HFF-Myc (cell line): ENCODE results near the gene TTC28.

ENCODE experiments used
- DNase-seq: peaks from one replicate; pipeline ENCODE4 v3.0.0-alpha.2; 2011; ENCODE audit warnings: low read depth; ENCODE audit errors: extremely low read depth
- H3K4me3 ChIP-seq: replicated peaks from 2 replicates; pipeline ENCODE4 v1.5.1; 2011; ENCODE audit warnings: low read depth, mild to moderate bottlenecking, control low read depth, low read length
- TF ChIP-seq, protein P1 (sequence below): IDR thresholded peaks from 2 replicates; pipeline ENCODE4 v1.5.1; 2012; ENCODE audit warnings: mild to moderate bottlenecking, low read depth, low read length, control low read depth; ENCODE audit errors: missing control alignments

Gene TTC28

DNA sequence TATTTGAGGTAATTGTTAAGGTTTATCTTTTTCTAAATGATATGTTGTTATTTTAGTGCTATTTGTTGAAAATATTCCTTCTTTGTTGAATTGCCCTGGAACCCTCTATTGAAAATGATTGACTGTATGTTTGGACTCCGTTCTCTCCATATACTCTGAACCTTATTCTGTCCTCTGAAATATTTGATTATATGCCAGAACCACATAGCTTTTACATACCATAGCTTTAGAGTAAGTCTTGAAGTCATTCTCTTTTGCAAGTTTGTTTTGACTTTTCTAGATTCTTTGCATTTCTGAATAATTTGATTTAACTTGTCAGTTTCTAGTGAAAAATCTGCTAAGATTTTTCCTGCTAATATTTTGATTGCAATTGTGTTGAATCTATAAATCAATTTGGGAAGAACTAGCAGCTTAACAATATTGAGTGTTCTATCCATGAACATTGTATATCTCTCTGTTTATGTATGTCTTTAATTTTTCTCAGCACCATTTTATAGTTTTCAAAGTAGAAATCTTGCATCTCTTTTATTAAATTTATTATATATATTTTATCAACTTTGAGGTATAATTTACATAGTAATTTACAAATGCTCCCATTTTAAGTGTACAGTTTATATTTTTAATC, 708.9 kb downstream of the TTC28 start:
- DNase-seq, result no peak
- TF ChIP-seq, protein P1, sequence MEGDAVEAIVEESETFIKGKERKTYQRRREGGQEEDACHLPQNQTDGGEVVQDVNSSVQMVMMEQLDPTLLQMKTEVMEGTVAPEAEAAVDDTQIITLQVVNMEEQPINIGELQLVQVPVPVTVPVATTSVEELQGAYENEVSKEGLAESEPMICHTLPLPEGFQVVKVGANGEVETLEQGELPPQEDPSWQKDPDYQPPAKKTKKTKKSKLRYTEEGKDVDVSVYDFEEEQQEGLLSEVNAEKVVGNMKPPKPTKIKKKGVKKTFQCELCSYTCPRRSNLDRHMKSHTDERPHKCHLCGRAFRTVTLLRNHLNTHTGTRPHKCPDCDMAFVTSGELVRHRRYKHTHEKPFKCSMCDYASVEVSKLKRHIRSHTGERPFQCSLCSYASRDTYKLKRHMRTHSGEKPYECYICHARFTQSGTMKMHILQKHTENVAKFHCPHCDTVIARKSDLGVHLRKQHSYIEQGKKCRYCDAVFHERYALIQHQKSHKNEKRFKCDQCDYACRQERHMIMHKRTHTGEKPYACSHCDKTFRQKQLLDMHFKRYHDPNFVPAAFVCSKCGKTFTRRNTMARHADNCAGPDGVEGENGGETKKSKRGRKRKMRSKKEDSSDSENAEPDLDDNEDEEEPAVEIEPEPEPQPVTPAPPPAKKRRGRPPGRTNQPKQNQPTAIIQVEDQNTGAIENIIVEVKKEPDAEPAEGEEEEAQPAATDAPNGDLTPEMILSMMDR, result no peak
- H3K4me3 ChIP-seq, result no peak overlapping the region

DNA sequence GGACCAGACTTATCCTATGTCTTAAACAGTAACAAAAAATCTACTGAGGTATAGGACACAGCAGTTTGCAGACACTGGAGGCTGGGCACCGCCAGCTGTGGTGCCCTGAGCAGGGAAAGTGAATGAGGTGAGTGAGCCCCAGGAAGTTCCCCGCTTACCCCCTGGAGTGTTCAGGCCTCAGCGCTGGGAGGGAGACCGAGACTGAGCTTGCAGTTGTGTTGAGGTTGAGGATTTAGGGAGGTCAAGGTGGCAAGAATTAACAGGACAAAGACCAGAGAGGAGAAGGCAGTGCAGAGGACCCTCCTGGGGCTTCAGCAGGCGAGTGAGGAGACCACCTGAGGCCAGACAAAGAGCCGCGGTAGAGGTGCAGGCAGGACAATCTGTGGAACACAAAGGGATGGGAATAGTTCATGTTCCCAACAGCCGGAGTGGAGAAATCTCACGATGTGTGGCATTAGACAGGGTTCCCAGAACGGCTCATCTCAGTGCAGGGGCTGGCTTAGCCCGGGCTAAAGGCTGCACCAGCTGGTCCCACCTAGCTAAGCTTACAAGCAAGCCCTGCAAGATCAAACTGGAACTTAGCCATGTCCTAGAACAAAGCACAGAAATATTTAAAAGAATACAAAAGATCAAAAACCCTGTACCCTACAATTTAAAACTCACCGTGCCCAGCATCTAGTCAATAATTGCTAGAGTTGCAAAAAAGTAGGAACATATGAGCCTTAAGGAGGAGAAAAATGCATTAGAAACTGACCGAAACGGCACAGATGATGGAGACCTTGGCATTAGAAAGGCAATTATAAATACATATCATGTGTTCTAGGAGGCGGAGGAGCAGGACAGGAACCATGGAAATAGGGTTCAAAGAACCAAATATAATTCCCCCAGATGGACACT, 713.2 kb downstream of the TTC28 start:
- H3K4me3 ChIP-seq, result no peak overlapping the region
- TF ChIP-seq, protein P1, result no peak
- DNase-seq, result no peak

DNA sequence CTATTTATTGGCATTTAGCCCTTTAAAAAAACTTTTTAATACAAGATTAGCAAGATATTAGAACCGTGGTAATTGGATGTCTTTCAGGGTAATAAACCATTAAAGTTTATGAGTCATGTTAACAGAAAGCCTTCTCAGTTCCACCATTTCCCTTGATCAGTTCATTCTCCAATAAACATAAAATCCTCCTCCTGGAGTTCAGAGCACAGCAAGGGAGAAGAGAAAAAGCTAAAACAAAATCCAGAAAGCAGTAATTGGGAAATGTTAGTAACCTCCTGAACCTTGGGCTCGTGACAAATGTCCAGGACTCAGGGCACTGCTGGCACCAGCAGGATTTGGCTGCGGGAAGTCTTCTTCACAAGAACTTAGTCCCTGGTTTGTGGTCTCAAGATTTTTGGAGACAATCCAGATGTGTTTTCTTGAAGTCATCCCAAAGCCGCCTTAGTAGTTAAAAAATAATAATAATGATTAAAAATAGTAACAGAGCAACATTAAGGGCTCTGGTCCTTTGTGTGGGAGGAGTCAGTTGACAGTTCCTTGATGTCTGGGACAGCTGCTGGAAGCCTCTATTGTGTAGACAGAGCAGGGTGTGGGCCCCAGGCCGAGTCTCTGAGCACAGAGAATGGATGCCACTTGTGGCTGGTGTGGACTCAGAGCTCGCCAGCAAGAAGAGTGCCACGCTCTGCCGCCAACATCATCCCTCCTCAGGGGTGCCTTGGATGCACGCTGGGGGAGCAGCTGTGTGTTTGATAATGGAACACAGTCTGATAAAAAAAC, 717.2 kb downstream of the TTC28 start:
- TF ChIP-seq, protein P1, result no peak
- no peak for DNase-seq
- H3K4me3 ChIP-seq, result no peak overlapping the region

DNA sequence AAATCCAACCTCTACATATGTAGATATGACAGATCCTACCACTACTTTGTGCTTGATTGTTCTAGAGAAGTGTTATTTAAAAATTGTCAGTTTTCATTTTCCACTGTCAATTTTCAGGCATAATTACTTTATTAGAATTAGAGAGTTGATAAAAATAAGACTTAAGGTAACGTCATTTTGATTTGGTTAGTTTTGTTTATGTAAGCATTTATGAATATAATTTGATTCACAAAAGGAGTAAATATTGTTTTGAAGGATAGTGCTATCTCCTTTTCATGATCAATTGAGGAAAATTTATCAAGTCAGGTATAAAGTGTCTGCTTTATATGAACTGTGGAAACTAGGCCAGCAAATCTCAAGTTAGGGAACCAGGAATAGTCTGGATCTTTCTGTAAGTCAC, 718.0 kb downstream of the TTC28 start:
- no peak for DNase-seq
- H3K4me3 ChIP-seq, result no peak overlapping the region
- TF ChIP-seq, protein P1, result no peak

DNA sequence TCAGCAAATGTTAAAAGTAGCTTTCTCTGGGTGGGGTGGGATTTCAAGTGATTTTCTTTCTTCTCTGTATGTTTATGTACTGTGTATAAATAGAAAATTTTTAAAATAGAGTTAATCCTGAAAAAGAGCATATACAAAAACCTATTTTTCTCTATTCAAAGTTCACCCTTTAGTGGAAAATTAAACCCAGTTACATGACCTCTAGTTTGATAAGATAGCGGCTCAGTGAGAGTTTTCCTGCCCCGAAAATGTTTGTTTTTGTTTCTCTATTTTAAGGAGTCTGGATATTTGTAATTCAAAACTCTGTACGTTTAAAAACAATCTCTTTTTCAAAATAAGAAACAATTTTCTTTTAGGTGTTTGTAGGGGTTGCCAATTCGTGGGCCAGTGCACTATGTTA, 718.5 kb downstream of the TTC28 start:
- DNase-seq, result no peak
- H3K4me3 ChIP-seq, result no peak overlapping the region
- TF ChIP-seq, protein P1, result no peak

DNA sequence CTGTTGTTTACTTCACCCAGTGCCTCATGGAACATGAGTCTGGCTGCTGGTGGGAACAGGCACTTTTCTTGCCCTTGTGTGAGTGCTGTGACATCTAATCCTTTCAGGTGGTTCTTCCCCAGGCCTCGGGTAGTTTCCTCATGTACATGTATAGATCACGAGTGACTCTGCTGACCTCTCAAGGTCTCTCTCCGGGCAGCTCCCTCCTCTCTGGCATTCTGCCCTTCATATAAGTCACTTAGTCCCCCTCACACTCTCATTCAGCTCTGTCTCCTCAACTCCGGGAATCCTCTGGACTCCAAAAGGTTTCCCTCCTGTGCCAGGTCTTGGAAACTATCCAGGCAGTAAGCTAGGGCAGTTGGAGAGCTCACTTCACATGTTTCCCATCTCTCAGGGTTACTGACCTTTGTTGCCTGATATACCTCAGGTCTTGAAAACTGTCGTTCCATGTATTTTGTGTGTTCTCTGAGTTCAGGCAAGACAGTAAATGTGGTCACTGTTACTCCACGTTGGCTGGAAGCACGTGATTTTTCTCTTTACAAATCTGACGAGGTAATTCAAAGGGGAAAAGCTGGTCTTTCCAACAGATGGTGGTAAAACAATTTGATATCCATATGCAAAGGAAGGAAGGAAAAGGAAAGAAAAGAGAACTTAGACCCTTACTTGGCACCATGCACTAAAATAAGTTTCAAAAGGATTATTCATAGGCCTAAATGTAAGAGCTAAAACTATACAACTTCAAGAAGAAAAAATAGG, 720.1 kb downstream of the TTC28 start:
- H3K4me3 ChIP-seq, result no peak overlapping the region
- TF ChIP-seq, protein P1, result no peak
- no peak for DNase-seq
